K562 (cell line): ENCODE results near the gene RGS8. TPM values are rescaled to one million over a fixed set of nuclear protein-coding genes. Genes with fewer than 3 reads are reported as not detected.

ENCODE experiments used
- ATAC-seq: fragments of 200-7000 bp; cut with Tn5 transposase; 3 replicates; pipeline ENCODE4 v1.9.1; 2020; ENCODE audit warnings: moderate library complexity
- BruUV-seq: library from RNA; stranded (reverse); fragments of 400-500 nt; replicated peaks from 2 replicates; lab custom pipeline; 2021; lab: Mats Ljungman, UMichigan
- CTCF ChIA-PET: fragments of 300-600 bp; formaldehyde crosslinking; extraction: SDS; loops from one replicate; lab custom pipeline; 2021; ENCODE audit warnings: low intra/inter-chr PET ratio; lab: Yijun Ruan, JAX
- POLR2A ChIA-PET: fragments of 300-600, 350-650 bp; sonication (Branson Sonifier 250); formaldehyde crosslinking; extraction: SDS; loops from one replicate; lab custom pipeline; 2021; ENCODE audit warnings: antibody characterized with exemption, inconsistent platforms; lab: Yijun Ruan, JAX
- DNase-seq, 4 experiments: peaks; one replicate each; pipeline versions ENCODE4 v3.0.0 to v3.0.0-alpha.2; 2011 to 2018; ENCODE audit warnings: low spot score in 3 of 4, mixed read lengths in 3 of 4; ENCODE audit errors: extremely low read depth in 1 of 4
- FAIRE-seq: peaks from 2 replicates; lab custom pipeline; 2011; peaks lifted over from hg19 to GRCh38; lab: Jason Lieb, UNC
- H2AFZ ChIP-seq: 2 replicates; pipeline ENCODE4 v1.6.0; 2011; ENCODE audit warnings: low read depth, low read length, control low read depth, inconsistent platforms
- H3K27ac ChIP-seq: fragments of 200-600 bp; 3 replicates; pipeline ENCODE4 v1.8.0; 2011; ENCODE audit warnings: low read depth, mild to moderate bottlenecking, control low read depth, inconsistent platforms, low read length, moderate library complexity, mixed read lengths; ENCODE audit errors: extremely low read depth
- H3K27me3 ChIP-seq, 2 experiments: fragments of 300-600 bp in 1 of 2; 2 replicates in 1 of 2; 3 replicates in 1 of 2; pipeline versions ENCODE4 v1.6.0 to v1.8.0; 2011; ENCODE audit warnings: inconsistent platforms in 2 of 2, low read length in 2 of 2, mild to moderate bottlenecking in 1 of 2, mixed read lengths in 1 of 2, moderate library complexity in 1 of 2; ENCODE audit not compliant: control insufficient read depth in 2 of 2, insufficient read depth in 2 of 2
- H3K36me3 ChIP-seq: fragments of 300-600 bp; 3 replicates; pipeline ENCODE4 v1.8.0; 2011; ENCODE audit warnings: mild to moderate bottlenecking, low read length, inconsistent platforms; ENCODE audit not compliant: control insufficient read depth, insufficient read depth
- H3K4me1 ChIP-seq, 2 experiments: fragments of 200-600 bp in 1 of 2; replicated peaks in 1 of 2; 2 replicates in 1 of 2; 3 replicates in 1 of 2; pipeline versions ENCODE4 v1.5.1 to v1.8.0; 2011; ENCODE audit warnings: inconsistent platforms in 2 of 2, low read length in 2 of 2, mild to moderate bottlenecking in 1 of 2, mixed read lengths in 1 of 2, moderate library complexity in 1 of 2; ENCODE audit not compliant: control insufficient read depth in 2 of 2, insufficient read depth in 2 of 2
- H3K4me2 ChIP-seq: 2 replicates; pipeline ENCODE4 v1.6.1; 2011; ENCODE audit warnings: low read length, control low read depth, inconsistent platforms, mixed read lengths; ENCODE audit not compliant: insufficient read depth
- H3K4me3 ChIP-seq: fragments of 200-600 bp; sonication (generic), shearing (Covaris generic); 2 replicates; pipeline ENCODE4 v1.5.1; 2016; ENCODE audit warnings: control low read depth, inconsistent platforms
- H3K79me2 ChIP-seq: fragments of 200-600 bp; 3 replicates; pipeline ENCODE4 v1.8.0; 2011; ENCODE audit warnings: low read length, inconsistent platforms; ENCODE audit not compliant: control insufficient read depth, insufficient read depth
- H3K9ac ChIP-seq, 2 experiments: 2 replicates each; pipeline versions ENCODE4 v1.6.0 to v1.6.1; 2011; ENCODE audit warnings: low read depth in 2 of 2, low read length in 2 of 2, control low read depth in 1 of 2, inconsistent platforms in 1 of 2, mild to moderate bottlenecking in 1 of 2, mixed read lengths in 1 of 2; ENCODE audit not compliant: insufficient read depth in 1 of 2
- H3K9me1 ChIP-seq: one replicate; pipeline ENCODE4 v1.6.0; 2011; ENCODE audit warnings: inconsistent platforms, mild to moderate bottlenecking, low read length, moderate library complexity; ENCODE audit not compliant: control insufficient read depth, insufficient read depth
- H3K9me3 ChIP-seq: replicated peaks from 2 replicates; pipeline ENCODE4 v1.5.1; 2011; ENCODE audit warnings: low read depth, low read length, inconsistent platforms; ENCODE audit not compliant: control insufficient read depth, insufficient read depth
- H4K20me1 ChIP-seq: replicated peaks from 2 replicates; pipeline ENCODE4 v1.6.1; 2011; ENCODE audit warnings: low read length, inconsistent platforms, mixed read lengths; ENCODE audit not compliant: control insufficient read depth, insufficient read depth
- CBX3 ChIP-seq, 2 experiments: IDR thresholded peaks; 1 replicate in 1 of 2; 2 replicates in 1 of 2; pipeline ENCODE4 v1.6.1; 2012; ENCODE audit warnings: inconsistent platforms in 2 of 2, low read length in 2 of 2, borderline replicate concordance in 1 of 2, control low read depth in 1 of 2
- FOXP1 ChIP-seq: sonication (generic); formaldehyde crosslinking; IDR thresholded peaks from 2 replicates; pipeline ENCODE4 v1.8.0; 2022; ENCODE audit warnings: mild to moderate bottlenecking, missing genetic modification reagents
- MAFG ChIP-seq: fragments of 450-650 bp; conservative IDR thresholded peaks from 2 replicates; pipeline ENCODE4 v1.6.1; 2016; ENCODE audit warnings: missing genetic modification characterization, missing compliant biosample characterization
- NFYB ChIP-seq: IDR thresholded peaks from 2 replicates; pipeline ENCODE4 v1.6.1; 2011; ENCODE audit warnings: mild to moderate bottlenecking, moderate library complexity; ENCODE audit not compliant: insufficient read length; ENCODE audit errors: extremely low read depth
- RBM39 ChIP-seq: fragments of 200-400 bp; formaldehyde crosslinking; optimal IDR thresholded peaks from 2 replicates; pipeline ENCODE3; 2018; ENCODE audit warnings: low read depth, low read length
- USF1 ChIP-seq: sonication (generic); formaldehyde crosslinking; IDR thresholded peaks from 2 replicates; pipeline ENCODE4 v1.9.0; 2022; ENCODE audit warnings: mild to moderate bottlenecking, missing genetic modification reagents
- ZNF699 ChIP-seq: fragments of 250-450 bp; sonication (Bioruptor Pico); IDR thresholded peaks from 2 replicates; pipeline ENCODE4 v1.8.0; 2021; ENCODE audit warnings: mild to moderate bottlenecking, moderate library complexity; ENCODE audit not compliant: insufficient replicate concordance
- WGBS: fragments of 100-300 bp; shearing (Covaris generic); methylation state at CpG from one replicate; pipeline ENCODE4 v1.1.6; 2016; ENCODE audit warnings: low coverage, mixed read lengths; ENCODE audit not compliant: insufficient coverage; ENCODE audit errors: missing lambda C conversion rate; 5-methylcytosine and 5-hydroxymethylcytosine counted together
- in situ Hi-C: fragments of 300-500 bp; cut with MboI; formaldehyde crosslinking; loops from 4 replicates; pipeline ENCODE4 v1.15.0; 2018; ENCODE audit warnings: inconsistent platforms, mixed read lengths
- intact Hi-C: fragments of 100-400 bp; cut with micrococcal nuclease; formaldehyde crosslinking; loops from 2 replicates; pipeline ENCODE4 v1.14.2; 2022
- polyA plus RNA-seq, 8 experiments: library from polyadenylated mRNA; depleted of rRNA in 4 of 8; stranded (reverse) in 5 of 8; unstranded in 3 of 8; fragments of >200 nt; fragmentation: Nextera tagmentation in 2 of 8; fragmentation: Illumina TruSeq in 1 of 8; extraction: Ambion mirVana in 2 of 8; extraction: Trizol in 1 of 8; gene quantifications; 2 replicates each; pipeline versions ENCODE4 v1.2.1 to v1.2.3, GENCODE V29; 2011 to 2014; ENCODE audit warnings: inconsistent platforms in 1 of 8, missing spikeins in 1 of 8
- total RNA-seq, 7 experiments: library from RNA; depleted of rRNA in 6 of 7; stranded (reverse); fragments of >200 nt in 6 of 7; fragmentation: Illumina TruSeq in 2 of 7; extraction: Trizol in 2 of 7; gene quantifications; 2 replicates each; pipeline versions ENCODE4 v1.2.1 to v1.2.3, GENCODE V29; 2011 to 2021; ENCODE audit warnings: low replicate concordance in 1 of 7
- TF ChIP-seq, protein P1 (sequence below): sonication (generic); formaldehyde crosslinking; IDR thresholded peaks from 2 replicates; pipeline ENCODE4 v1.8.0; 2022; ENCODE audit warnings: mild to moderate bottlenecking, missing genetic modification reagents
- TF ChIP-seq, protein P2 (sequence below): fragments of 450-650 bp; IDR thresholded peaks from 2 replicates; pipeline ENCODE4 v1.6.1; 2018; ENCODE audit warnings: mild to moderate bottlenecking, low read depth; ENCODE audit not compliant: partially characterized antibody

RGS8 gene
- total and polyA plus RNA-seq, 9 of the 15 experiments (the other 6 are each of a cell fraction or from before 2014, with no cell fraction given): not detected

- no peaks in the 10 kb centered on the region for H3K79me2 ChIP-seq
- H3K4me3 ChIP-seq: no peak overlapping the region
- ChIA-PET CTCF (no interaction called here), POLR2A (no interaction called here)
- BruUV-seq: no TSS peak
- no peaks in the 10 kb centered on the region for H3K36me3 ChIP-seq
- in situ Hi-C loops (no loop called here), intact Hi-C loops (no loop called here)
- H3K9ac ChIP-seq: no peak overlapping the region
- no peaks in the 10 kb centered on the region for H3K4me1 ChIP-seq
- H3K4me2 ChIP-seq: no peak overlapping the region
- DNase-seq (no peak), FAIRE-seq (no peak), ATAC-seq (no peak)
- WGBS: under 1% methylated on average over 8 of the region's 8 CpGs
- H3K27ac ChIP-seq: no peak overlapping the region
- H3K27me3 ChIP-seq: peaks cover 18 to 59% of the 10 kb centered on the region in 2 experiments
- no peak overlapping the region for H2AFZ ChIP-seq
- no peaks in the 10 kb centered on the region for H3K9me1 ChIP-seq
- H3K9me3 ChIP-seq: no peaks in the 10 kb centered on the region
- TF ChIP-seq RBM39 (no peak), NFYB (no peak), USF1 (CRISPR knock-in tag) (no peak), MAFG (tag) (no peak), CBX3 (IDR thresholded peaks at IDR 0.05; ENCODE audit: borderline replicate concordance in 1 of 2, low read length in 2 of 2) (no peak), FOXP1 (no peak), ZNF699 (CRISPR knock-in tag) (no peak)
- TF ChIP-seq, protein P1, sequence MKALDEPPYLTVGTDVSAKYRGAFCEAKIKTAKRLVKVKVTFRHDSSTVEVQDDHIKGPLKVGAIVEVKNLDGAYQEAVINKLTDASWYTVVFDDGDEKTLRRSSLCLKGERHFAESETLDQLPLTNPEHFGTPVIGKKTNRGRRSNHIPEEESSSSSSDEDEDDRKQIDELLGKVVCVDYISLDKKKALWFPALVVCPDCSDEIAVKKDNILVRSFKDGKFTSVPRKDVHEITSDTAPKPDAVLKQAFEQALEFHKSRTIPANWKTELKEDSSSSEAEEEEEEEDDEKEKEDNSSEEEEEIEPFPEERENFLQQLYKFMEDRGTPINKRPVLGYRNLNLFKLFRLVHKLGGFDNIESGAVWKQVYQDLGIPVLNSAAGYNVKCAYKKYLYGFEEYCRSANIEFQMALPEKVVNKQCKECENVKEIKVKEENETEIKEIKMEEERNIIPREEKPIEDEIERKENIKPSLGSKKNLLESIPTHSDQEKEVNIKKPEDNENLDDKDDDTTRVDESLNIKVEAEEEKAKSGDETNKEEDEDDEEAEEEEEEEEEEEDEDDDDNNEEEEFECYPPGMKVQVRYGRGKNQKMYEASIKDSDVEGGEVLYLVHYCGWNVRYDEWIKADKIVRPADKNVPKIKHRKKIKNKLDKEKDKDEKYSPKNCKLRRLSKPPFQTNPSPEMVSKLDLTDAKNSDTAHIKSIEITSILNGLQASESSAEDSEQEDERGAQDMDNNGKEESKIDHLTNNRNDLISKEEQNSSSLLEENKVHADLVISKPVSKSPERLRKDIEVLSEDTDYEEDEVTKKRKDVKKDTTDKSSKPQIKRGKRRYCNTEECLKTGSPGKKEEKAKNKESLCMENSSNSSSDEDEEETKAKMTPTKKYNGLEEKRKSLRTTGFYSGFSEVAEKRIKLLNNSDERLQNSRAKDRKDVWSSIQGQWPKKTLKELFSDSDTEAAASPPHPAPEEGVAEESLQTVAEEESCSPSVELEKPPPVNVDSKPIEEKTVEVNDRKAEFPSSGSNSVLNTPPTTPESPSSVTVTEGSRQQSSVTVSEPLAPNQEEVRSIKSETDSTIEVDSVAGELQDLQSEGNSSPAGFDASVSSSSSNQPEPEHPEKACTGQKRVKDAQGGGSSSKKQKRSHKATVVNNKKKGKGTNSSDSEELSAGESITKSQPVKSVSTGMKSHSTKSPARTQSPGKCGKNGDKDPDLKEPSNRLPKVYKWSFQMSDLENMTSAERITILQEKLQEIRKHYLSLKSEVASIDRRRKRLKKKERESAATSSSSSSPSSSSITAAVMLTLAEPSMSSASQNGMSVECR: no peak
- TF ChIP-seq, protein P2, sequence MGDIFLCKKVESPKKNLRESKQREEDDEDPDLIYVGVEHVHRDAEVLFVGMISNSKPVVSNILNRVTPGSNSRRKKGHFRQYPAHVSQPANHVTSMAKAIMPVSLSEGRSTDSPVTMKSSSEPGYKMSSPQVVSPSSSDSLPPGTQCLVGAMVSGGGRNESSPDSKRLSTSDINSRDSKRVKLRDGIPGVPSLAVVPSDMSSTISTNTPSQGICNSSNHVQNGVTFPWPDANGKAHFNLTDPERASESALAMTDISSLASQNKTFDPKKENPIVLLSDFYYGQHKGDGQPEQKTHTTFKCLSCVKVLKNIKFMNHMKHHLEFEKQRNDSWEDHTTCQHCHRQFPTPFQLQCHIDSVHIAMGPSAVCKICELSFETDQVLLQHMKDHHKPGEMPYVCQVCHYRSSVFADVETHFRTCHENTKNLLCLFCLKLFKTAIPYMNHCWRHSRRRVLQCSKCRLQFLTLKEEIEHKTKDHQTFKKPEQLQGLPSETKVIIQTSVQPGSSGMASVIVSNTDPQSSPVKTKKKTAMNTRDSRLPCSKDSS: no peak
- TF ChIP-seq, all 486 proteins: peak for 0
- H4K20me1 ChIP-seq: peaks cover 3% of the 10 kb centered on the region; the same call in 1 of the 2 replicates
These were observed 41.9 kb downstream of the RGS8 start for GRCh38 chr1:182642461-182642860.
